ENCODE results near the gene CHAT.

The CHAT gene

GRCh38 chr10:49647554-49647953 is 33.7 kb downstream of the CHAT start:
- no peak for DNase-seq (ENCODE audit: low read depth)
- H3K4me3 ChIP-seq (ENCODE audit: low read depth, low read length) = no peak overlapping the region

- H3K4me3 ChIP-seq (ENCODE audit: low read depth, low read length) = no peak overlapping the region
- DNase-seq (ENCODE audit: low read depth) = no peak
These were observed 34.4 kb downstream of the CHAT start for GRCh38 chr10:49647985-49648795.

GRCh38 chr10:49649294-49649693 is 35.5 kb downstream of the CHAT start:
- no peak overlapping the region for H3K4me3 ChIP-seq (ENCODE audit: low read depth, low read length)
- no peak for DNase-seq (ENCODE audit: low read depth)

- no peak for DNase-seq (ENCODE audit: low read depth)
- H3K4me3 ChIP-seq (ENCODE audit: low read depth, low read length) = no peak overlapping the region
These were observed 36.3 kb downstream of the CHAT start for GRCh38 chr10:49649936-49650723.

- DNase-seq (ENCODE audit: low read depth) = no peak
These were observed 36.8 kb downstream of the CHAT start for GRCh38 chr10:49650724-49651034.

GRCh38 chr10:49651039-49651835 is 37.4 kb downstream of the CHAT start:
- H3K4me3 ChIP-seq (ENCODE audit: low read depth, low read length) = no peak overlapping the region
- DNase-seq (ENCODE audit: low read depth) = no peak

More at GRCh38 chr10:49650724-49651034, 36.8 kb downstream of the CHAT start:
- H3K4me3 ChIP-seq (ENCODE audit: low read depth, low read length) = no peak overlapping the region

- H3K4me3 ChIP-seq (ENCODE audit: low read depth, low read length) = no peak overlapping the region
- no peak for DNase-seq (ENCODE audit: low read depth)
These were observed 38.1 kb downstream of the CHAT start for GRCh38 chr10:49651917-49652316.

GRCh38 chr10:49652421-49653272 is 38.8 kb downstream of the CHAT start:
- no peak for DNase-seq (ENCODE audit: low read depth)
- no peak overlapping the region for H3K4me3 ChIP-seq (ENCODE audit: low read depth, low read length)

GRCh38 chr10:49653273-49653929 is 39.6 kb downstream of the CHAT start:
- DNase-seq (ENCODE audit: low read depth) = no peak
- no peak overlapping the region for H3K4me3 ChIP-seq (ENCODE audit: low read depth, low read length)

GRCh38 chr10:49654036-49654693 is 40.3 kb downstream of the CHAT start:
- H3K4me3 ChIP-seq (ENCODE audit: low read depth, low read length) = no peak overlapping the region
- DNase-seq (ENCODE audit: low read depth) = no peak

- no peak for DNase-seq (ENCODE audit: low read depth)
- H3K4me3 ChIP-seq (ENCODE audit: low read depth, low read length) = no peak overlapping the region
These were observed 41.3 kb downstream of the CHAT start for GRCh38 chr10:49655099-49655498.

GRCh38 chr10:49656845-49657493 is 43.1 kb downstream of the CHAT start:
- no peak for DNase-seq (ENCODE audit: low read depth)
- H3K4me3 ChIP-seq (ENCODE audit: low read depth, low read length) = no peak overlapping the region

GRCh38 chr10:49657606-49658005 is 43.8 kb downstream of the CHAT start:
- no peak overlapping the region for H3K4me3 ChIP-seq (ENCODE audit: low read depth, low read length)
- DNase-seq (ENCODE audit: low read depth) = no peak

GRCh38 chr10:49661140-49661856 is 47.5 kb downstream of the CHAT start:
- no peak overlapping the region for H3K4me3 ChIP-seq (ENCODE audit: low read depth, low read length)
- no peak for DNase-seq (ENCODE audit: low read depth)

- no peak for DNase-seq (ENCODE audit: low read depth)
- H3K4me3 ChIP-seq (ENCODE audit: low read depth, low read length) = no peak overlapping the region
These were observed 48.5 kb downstream of the CHAT start for GRCh38 chr10:49662169-49662830.

GRCh38 chr10:49663596-49663995 is 49.8 kb downstream of the CHAT start:
- no peak overlapping the region for H3K4me3 ChIP-seq (ENCODE audit: low read depth, low read length)
- no peak for DNase-seq (ENCODE audit: low read depth)
